ENCODE data around the gene CMTM2. TPM values are rescaled to one million over a fixed set of nuclear protein-coding genes. Genes with fewer than 3 reads are reported as not detected.

The CMTM2 gene
- total RNA-seq, 1 donor from 2014 or later = not detected

DNA sequence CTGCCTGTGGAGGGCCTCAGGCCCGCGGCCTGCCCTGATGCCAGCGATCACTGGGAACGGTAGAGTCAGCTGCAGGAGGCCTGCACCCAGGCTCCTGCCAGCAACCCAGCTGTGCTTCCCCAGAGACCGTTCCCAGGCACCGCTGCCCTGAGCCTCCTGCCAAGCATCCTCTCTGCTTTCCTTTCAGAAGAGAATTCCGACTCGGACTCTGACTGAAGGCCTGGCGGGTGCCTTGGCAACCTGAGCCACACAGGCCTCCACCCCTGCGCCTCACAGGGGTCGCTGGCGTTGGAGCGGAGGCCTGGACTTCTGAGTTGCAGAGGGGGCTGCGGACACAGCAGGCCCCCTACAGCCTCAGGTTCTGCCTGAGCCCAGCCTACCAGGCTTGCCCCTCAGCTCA, 33.2 kb downstream of the CMTM2 start:
- H3K27me3 ChIP-seq (ENCODE audit: low read depth) = no peaks in the 10 kb centered on the region
- intact Hi-C loops (cut with micrococcal nuclease) = no loop called here
- H3K36me3 ChIP-seq = peaks cover 42% of the 10 kb centered on the region
- no peak overlapping the region for H3K4me3 ChIP-seq
- H3K4me1 ChIP-seq = peaks cover 15% of the 10 kb centered on the region
- no peaks in the 10 kb centered on the region for H3K9me3 ChIP-seq (replicated peaks)
- DNase-seq = no peak
- no peak for TF ChIP-seq CTCF (IDR thresholded peaks at IDR 0.05; ENCODE audit: borderline replicate concordance)
- no peak overlapping the region for H3K27ac ChIP-seq (replicated peaks)

DNA sequence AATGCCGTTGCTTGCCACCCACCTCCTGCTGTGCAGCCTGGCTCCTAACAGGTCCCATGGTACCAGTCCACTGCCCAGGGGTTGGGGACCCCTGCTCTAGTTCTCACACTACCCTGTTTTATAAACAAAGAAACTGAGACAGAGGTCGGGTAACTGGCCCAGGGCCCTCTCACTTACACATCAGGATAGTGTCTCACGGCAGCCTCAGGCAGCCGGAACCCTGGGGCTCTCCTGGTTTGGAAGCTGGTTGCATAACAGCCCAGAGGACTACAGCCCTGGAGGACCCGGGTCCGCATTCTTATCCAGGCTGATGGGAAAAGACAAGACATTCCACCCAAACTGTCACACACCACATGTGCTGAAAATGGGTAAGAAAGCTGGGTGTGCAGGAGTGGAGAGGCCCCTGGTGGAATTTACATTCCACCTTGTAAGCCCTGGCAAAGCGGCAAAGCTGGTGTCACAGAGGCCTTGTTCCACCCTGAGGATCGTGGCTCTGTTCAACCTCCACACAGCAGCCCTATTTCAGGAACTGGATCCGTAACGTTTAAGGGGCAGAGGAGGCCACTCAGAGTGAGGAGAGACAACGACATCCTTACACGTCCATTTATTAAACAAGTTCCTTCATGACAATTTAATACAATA, 35.0 kb downstream of the CMTM2 start:
- Histone ChIP-seq H3K36me3 (peaks cover 41% of the 10 kb centered on the region), H3K27me3 (ENCODE audit: low read depth) (no peaks in the 10 kb centered on the region), H3K27ac (replicated peaks) (no peak overlapping the region), H3K4me1 (peaks cover 9% of the 10 kb centered on the region), H3K4me3 (no peak overlapping the region), H3K9me3 (replicated peaks) (no peaks in the 10 kb centered on the region)
- intact Hi-C loops (cut with micrococcal nuclease) = no loop called here
- no peak for TF ChIP-seq CTCF (IDR thresholded peaks at IDR 0.05; ENCODE audit: borderline replicate concordance)
- no peak for DNase-seq

DNA sequence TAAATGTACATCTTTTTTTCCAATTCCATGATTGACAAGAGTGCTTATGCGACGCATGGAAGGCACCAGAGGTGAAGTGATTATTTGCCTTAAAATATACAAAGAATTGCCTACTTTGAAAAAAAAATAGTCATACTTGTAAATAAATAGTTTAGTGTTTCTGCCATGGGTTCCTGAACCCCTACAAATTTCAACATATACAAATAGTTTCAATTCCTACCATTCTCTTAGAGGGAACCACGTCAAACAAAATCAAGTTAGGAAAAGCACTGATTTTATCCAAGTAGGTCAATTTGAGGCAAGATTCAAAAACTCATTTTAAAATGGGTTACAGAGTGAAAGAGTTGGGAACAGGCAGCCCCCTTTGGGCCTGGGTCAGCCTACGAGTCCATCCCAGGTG, 36.9 kb downstream of the CMTM2 start:
- no peak for TF ChIP-seq CTCF (IDR thresholded peaks at IDR 0.05; ENCODE audit: borderline replicate concordance)
- no peak overlapping the region for H3K27ac ChIP-seq (replicated peaks)
- intact Hi-C loops (cut with micrococcal nuclease) = no loop called here

GRCh38 chr16:66616592-66616991, 37.3 kb downstream of the CMTM2 start:
- no peaks in the 10 kb centered on the region for H3K9me3 ChIP-seq (replicated peaks)
- H3K4me3 ChIP-seq = no peak overlapping the region
- intact Hi-C loops (cut with micrococcal nuclease) = no loop called here
- peaks cover 21% of the 10 kb centered on the region for H3K4me1 ChIP-seq
- H3K36me3 ChIP-seq = peaks cover 23% of the 10 kb centered on the region
- H3K27me3 ChIP-seq (ENCODE audit: low read depth) = no peaks in the 10 kb centered on the region
- no peak for TF ChIP-seq CTCF (IDR thresholded peaks at IDR 0.05; ENCODE audit: borderline replicate concordance)
- H3K27ac ChIP-seq (replicated peaks) = no peak overlapping the region
- no peak for DNase-seq

More for the DNA sequence above, 36.9 kb downstream of the CMTM2 start:
- H3K4me1 ChIP-seq = peaks cover 21% of the 10 kb centered on the region
- no peaks in the 10 kb centered on the region for H3K9me3 ChIP-seq (replicated peaks)
- DNase-seq = no peak
- peaks cover 24% of the 10 kb centered on the region for H3K36me3 ChIP-seq
- no peaks in the 10 kb centered on the region for H3K27me3 ChIP-seq (ENCODE audit: low read depth)
- no peak overlapping the region for H3K4me3 ChIP-seq

- Histone ChIP-seq H3K9me3 (replicated peaks) (no peaks in the 10 kb centered on the region), H3K4me3 (no peak overlapping the region), H3K27ac (replicated peaks) (no peak overlapping the region), H3K27me3 (ENCODE audit: low read depth) (no peaks in the 10 kb centered on the region), H3K4me1 (peaks cover 21% of the 10 kb centered on the region), H3K36me3 (peaks cover 23% of the 10 kb centered on the region)
- no peak for TF ChIP-seq CTCF (IDR thresholded peaks at IDR 0.05; ENCODE audit: borderline replicate concordance)
- intact Hi-C loops (cut with micrococcal nuclease) = no loop called here
- no peak for DNase-seq
Observed at GRCh38 chr16:66617010-66617434, 37.8 kb downstream of the CMTM2 start.
